ENCODE results near the gene TBC1D3B.
"Not testable (repeated sequence)": the region's sequence is repeated elsewhere in the genome, so short reads cannot be mapped to it uniquely, and the experiment has no call there.

DNA sequence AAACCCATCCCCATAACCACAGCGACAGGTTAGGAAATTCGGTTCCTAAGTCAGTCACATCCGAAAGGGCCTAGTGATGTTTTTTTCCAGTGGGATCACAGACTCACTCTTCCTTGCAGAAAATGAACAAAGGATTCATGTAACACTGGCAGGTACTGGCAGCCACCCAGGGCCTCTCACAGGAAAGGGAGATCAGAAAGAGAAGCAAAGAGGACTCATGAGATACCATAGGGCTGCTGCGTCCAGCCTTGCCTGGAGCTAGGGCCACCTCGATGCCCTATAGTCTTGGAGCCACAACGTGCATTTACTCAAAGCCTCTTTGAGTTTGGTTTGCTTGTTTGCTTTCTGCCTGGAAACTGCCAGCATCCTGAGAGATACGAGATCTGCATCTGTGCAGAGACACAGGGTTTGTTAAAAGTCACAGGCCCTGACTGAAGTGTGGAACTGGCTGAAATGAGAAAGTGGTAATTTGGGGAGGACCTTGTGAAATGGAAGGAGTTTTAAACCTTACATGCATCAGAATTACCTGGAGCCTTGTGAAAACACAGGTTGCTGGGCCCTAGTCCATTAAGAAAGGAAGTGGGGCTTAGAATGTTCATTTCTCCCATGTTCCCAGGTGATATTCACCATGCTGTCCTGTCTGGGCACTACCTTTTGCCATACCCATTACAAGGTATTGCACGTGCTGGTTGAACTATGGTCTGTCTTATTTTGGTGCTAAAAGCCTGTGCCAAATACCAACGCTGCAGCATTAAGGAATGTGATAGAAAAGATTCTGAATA, 14.3 kb upstream of the TBC1D3B start:
- TF ChIP-seq, protein P1, sequence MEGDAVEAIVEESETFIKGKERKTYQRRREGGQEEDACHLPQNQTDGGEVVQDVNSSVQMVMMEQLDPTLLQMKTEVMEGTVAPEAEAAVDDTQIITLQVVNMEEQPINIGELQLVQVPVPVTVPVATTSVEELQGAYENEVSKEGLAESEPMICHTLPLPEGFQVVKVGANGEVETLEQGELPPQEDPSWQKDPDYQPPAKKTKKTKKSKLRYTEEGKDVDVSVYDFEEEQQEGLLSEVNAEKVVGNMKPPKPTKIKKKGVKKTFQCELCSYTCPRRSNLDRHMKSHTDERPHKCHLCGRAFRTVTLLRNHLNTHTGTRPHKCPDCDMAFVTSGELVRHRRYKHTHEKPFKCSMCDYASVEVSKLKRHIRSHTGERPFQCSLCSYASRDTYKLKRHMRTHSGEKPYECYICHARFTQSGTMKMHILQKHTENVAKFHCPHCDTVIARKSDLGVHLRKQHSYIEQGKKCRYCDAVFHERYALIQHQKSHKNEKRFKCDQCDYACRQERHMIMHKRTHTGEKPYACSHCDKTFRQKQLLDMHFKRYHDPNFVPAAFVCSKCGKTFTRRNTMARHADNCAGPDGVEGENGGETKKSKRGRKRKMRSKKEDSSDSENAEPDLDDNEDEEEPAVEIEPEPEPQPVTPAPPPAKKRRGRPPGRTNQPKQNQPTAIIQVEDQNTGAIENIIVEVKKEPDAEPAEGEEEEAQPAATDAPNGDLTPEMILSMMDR (IDR thresholded peaks at IDR 0.05) = not testable (repeated sequence)
- not testable (repeated sequence) for TF ChIP-seq POLR2A (IDR thresholded peaks at IDR 0.05)

All from body of pancreas (tissue), 4 donors.